Transverse colon (tissue), 4 donors: ENCODE data around the gene SHLD1. TPM values are rescaled to one million over a fixed set of nuclear protein-coding genes. Genes with fewer than 3 reads are reported as not detected.
"Not testable (repeated sequence)": the region's sequence is repeated elsewhere in the genome, so short reads cannot be mapped to it uniquely, and the experiment has no call there.

Source experiments
- DNase-seq: peaks from one replicate; pipeline ENCODE4 v3.0.0-alpha.2; 2019
- H3K27ac ChIP-seq, 4 donors: fragments of 200-600 bp; sonication (generic); 2 replicates each; pipeline ENCODE4 v1.5.1; 2016 to 2018; ENCODE audit warnings: inconsistent platforms in 4 of 4
- H3K27me3 ChIP-seq: fragments of 200-600 bp; sonication (generic); 2 replicates; pipeline ENCODE4 v1.5.1; 2017; ENCODE audit warnings: inconsistent platforms
- H3K36me3 ChIP-seq, 4 donors: fragments of 200-600 bp; sonication (generic); 2 replicates each; pipeline ENCODE4 v1.5.1; 2017 to 2019; ENCODE audit warnings: inconsistent platforms in 4 of 4
- H3K4me1 ChIP-seq, 4 donors: fragments of 200-600 bp; sonication (generic); 2 replicates each; pipeline ENCODE4 v1.5.1; 2017 to 2020; ENCODE audit warnings: inconsistent platforms in 4 of 4
- H3K4me3 ChIP-seq, 4 donors: fragments of 200-600 bp; sonication (generic); 1 replicate in 1 of 4; 2 replicates in 3 of 4; pipeline versions ENCODE4 v1.5.1 to v1.6.1; 2017 to 2019; ENCODE audit warnings: inconsistent platforms in 4 of 4
- H3K9me3 ChIP-seq, 2 donors: fragments of 200-600 bp; sonication (generic); 2 replicates each; pipeline ENCODE4 v1.5.1; 2017 to 2019; ENCODE audit warnings: inconsistent platforms in 2 of 2
- EP300 ChIP-seq: sonication (generic); formaldehyde crosslinking; IDR thresholded peaks from one replicate; pipeline ENCODE4 v1.6.1; 2017; ENCODE audit warnings: antibody characterized with exemption, low read depth
- POLR2A ChIP-seq: fragments of 450-650 bp; IDR thresholded peaks from one replicate; pipeline ENCODE4 v1.6.1; 2016; ENCODE audit warnings: antibody characterized with exemption, mild to moderate bottlenecking, moderate library complexity
- POLR2AphosphoS5 ChIP-seq, 3 donors: sonication (generic); formaldehyde crosslinking; IDR thresholded peaks; one replicate each; pipeline ENCODE4 v1.6.1; 2016; ENCODE audit warnings: antibody characterized with exemption in 3 of 3
- WGBS, 2 donors: methylation state at CpG; one replicate each; pipeline ENCODE4 v1.1.5; 2018; ENCODE audit warnings: low coverage in 1 of 2; 5-methylcytosine and 5-hydroxymethylcytosine counted together
- in situ Hi-C, 4 donors: fragments of 200-750 bp; cut with MboI; loops; one replicate each; pipeline versions ENCODE4 v1.15.0 to v1.15.1; 2017; ENCODE audit warnings: low sequenced_read_pairs in 3 of 4, low pct_ligation_motif_present in 1 of 4, low pct_unique_long_range_greater_than_20kb in 1 of 4
- intact Hi-C: fragments of 100-400 bp; cut with DNase I; formaldehyde crosslinking; loops from one replicate; pipeline ENCODE4 v1.15.1; 2023; ENCODE audit warnings: low total_unique reads
- total RNA-seq, 4 donors: library from RNA; depleted of rRNA; stranded (reverse); fragments of >200 nt; gene quantifications; one replicate each; pipeline ENCODE4 v1.1.0, GENCODE V29; 2016
- TF ChIP-seq, protein P1 (sequence below), 5 experiments: fragments of 200-600 bp in 3 of 5; fragments of 450-650 bp in 2 of 5; sonication (generic) in 3 of 5; IDR thresholded peaks; 1 replicate in 2 of 5; 2 replicates in 3 of 5; pipeline ENCODE4 v1.5.1; 2016 to 2017; ENCODE audit warnings: antibody characterized with exemption in 5 of 5, inconsistent platforms in 3 of 5, mild to moderate bottlenecking in 2 of 5, moderate library complexity in 1 of 5

The SHLD1 gene
- total RNA-seq, 4 donors from 2014 or later: 3.0 to 43.8 (median 6.8) TPM; not detected in 1

DNA sequence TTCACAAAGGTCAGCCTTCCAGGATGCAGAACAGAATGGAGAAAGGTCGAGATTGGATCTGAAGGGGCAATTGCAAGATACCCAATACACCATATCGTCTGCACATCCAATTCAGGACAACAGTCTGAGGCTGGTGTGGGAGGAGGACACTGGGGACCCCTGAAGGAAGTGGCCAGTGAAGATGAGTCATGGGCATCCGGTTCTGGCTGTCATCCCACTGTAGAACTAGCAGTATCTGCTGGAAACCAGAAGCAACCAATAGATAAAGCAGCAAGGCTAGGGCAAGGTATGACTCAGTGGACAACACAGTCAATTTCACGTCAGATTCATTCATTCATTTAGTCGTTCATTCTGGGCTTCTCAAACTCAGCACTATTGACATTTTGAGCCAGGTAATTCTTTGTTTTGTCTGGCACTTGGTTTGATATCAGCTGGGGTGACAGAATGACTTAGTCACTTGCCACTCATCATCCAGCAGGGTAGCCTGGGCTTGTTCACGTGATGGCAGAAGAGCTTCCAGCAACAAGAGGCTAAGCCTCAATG lies 30.3 kb upstream of the SHLD1 start:
- no peaks in the 10 kb centered on the region for H3K27me3 ChIP-seq
- H3K9me3 ChIP-seq: peaks cover 0 to 6% of the 10 kb centered on the region in 2 donors
- H3K27ac ChIP-seq: no peak overlapping the region
- TF ChIP-seq POLR2AphosphoS5 (IDR thresholded peaks at IDR 0.05): no peak
- TF ChIP-seq EP300: no peak
- no peak for TF ChIP-seq POLR2A
- TF ChIP-seq, protein P1, sequence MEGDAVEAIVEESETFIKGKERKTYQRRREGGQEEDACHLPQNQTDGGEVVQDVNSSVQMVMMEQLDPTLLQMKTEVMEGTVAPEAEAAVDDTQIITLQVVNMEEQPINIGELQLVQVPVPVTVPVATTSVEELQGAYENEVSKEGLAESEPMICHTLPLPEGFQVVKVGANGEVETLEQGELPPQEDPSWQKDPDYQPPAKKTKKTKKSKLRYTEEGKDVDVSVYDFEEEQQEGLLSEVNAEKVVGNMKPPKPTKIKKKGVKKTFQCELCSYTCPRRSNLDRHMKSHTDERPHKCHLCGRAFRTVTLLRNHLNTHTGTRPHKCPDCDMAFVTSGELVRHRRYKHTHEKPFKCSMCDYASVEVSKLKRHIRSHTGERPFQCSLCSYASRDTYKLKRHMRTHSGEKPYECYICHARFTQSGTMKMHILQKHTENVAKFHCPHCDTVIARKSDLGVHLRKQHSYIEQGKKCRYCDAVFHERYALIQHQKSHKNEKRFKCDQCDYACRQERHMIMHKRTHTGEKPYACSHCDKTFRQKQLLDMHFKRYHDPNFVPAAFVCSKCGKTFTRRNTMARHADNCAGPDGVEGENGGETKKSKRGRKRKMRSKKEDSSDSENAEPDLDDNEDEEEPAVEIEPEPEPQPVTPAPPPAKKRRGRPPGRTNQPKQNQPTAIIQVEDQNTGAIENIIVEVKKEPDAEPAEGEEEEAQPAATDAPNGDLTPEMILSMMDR (IDR thresholded peaks at IDR 0.05): no peak
- intact Hi-C loops (no loop called here), in situ Hi-C loops (no loop called here)
- no peaks in the 10 kb centered on the region for H3K36me3 ChIP-seq
- H3K4me1 ChIP-seq: no peaks in the 10 kb centered on the region
- WGBS, 2 donors: 67 to 69% methylated on average over 3 to 6 of the region's 6 CpGs
- no peak overlapping the region for H3K4me3 ChIP-seq
- no peak for DNase-seq

DNA sequence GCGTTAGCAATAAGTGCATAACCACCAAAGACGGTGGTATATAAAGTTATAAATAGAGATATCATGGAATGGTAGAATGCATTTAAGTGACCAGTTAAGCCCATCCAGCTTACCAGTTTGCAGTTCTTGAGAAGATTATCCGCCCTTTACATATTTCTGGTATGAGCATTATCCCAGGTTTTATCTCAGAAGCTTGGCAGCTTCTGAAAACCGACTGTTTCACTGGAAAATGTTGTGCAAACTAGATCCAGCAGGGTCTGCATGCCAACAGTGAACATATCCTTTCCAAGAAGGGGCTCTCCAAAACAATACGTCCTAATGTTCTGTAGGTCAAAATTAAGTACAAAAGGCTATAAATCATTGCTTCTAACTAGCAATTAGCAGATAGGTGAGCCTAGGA lies 29.5 kb upstream of the SHLD1 start:
- no peak for DNase-seq
- Histone ChIP-seq H3K4me3 (no peak overlapping the region), H3K27ac (no peak overlapping the region), H3K27me3 (no peaks in the 10 kb centered on the region), H3K9me3 (peaks cover 0 to under 1% of the 10 kb centered on the region in 2 donors), H3K36me3 (no peaks in the 10 kb centered on the region), H3K4me1 (no peaks in the 10 kb centered on the region)
- 81 to 87% methylated on average over 4 to 5 of the region's 5 CpGs for WGBS, 2 donors
- TF ChIP-seq POLR2AphosphoS5 (IDR thresholded peaks at IDR 0.05): no peak
- TF ChIP-seq, protein P1 (IDR thresholded peaks at IDR 0.05): no peak
- TF ChIP-seq POLR2A: no peak
- TF ChIP-seq EP300: no peak
- intact Hi-C loops (no loop called here), in situ Hi-C loops (no loop called here)

GRCh38 chr20:5721356-5721755 lies 28.8 kb upstream of the SHLD1 start:
- H3K4me1 ChIP-seq, H3K9me3 ChIP-seq, DNase-seq, H3K4me3 ChIP-seq, in situ Hi-C loops, H3K27ac ChIP-seq, H3K27me3 ChIP-seq, intact Hi-C loops, H3K36me3 ChIP-seq: not testable (repeated sequence)
- 98 to 100% methylated on average over 1 to 6 of the region's 6 CpGs for WGBS, 2 donors

DNA sequence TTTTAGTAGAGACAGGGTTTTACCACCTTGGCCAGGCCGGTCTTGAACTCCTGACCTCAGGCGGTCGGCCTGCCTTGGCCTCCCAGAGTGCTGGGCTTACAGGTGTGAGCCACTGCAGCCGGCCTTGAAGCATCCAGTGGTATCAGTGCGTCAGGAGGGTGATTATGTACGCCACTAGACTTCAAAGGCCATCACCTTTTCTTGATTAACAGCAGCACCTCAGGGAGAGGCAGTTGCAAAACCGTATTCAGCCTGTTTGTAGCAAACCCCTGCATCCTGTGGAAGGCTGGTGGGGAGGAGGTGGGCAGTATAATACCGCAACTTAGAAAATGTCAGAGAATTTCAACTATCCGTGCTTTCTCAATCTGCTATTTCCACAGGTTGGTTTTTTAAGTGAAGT lies 27.3 kb upstream of the SHLD1 start:
- WGBS, 2 donors: 87 to 94% methylated on average over 2 to 9 of the region's 9 CpGs
- Histone ChIP-seq H3K36me3 (no peaks in the 10 kb centered on the region), H3K27ac (no peak overlapping the region), H3K4me1 (no peaks in the 10 kb centered on the region), H3K27me3 (no peaks in the 10 kb centered on the region), H3K9me3 (no peaks in the 10 kb centered on the region), H3K4me3 (no peak overlapping the region)
- in situ Hi-C loops (no loop called here), intact Hi-C loops (no loop called here)
- TF ChIP-seq EP300: no peak
- no peak for TF ChIP-seq POLR2A
- TF ChIP-seq, protein P1 (IDR thresholded peaks at IDR 0.05): no peak
- no peak for DNase-seq

DNA sequence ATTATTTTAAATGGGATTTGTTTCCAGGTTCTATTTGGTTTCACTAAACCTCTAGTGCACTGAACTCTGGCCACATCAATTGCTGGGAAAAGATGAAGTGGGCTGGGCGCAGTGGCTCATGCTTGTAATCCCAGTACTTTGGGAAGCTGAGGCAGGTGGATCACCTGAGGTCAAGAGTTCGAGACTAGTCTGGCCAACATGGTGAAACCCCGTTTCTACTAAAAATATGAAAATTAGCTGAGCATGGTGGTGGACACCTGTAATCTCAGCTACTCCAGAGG lies 25.1 kb upstream of the SHLD1 start:
- H3K36me3 ChIP-seq, DNase-seq, in situ Hi-C loops, H3K9me3 ChIP-seq, H3K4me1 ChIP-seq, H3K27ac ChIP-seq, H3K27me3 ChIP-seq, H3K4me3 ChIP-seq, intact Hi-C loops: not testable (repeated sequence)
- whole genome bisulfite sequencing, 2 donors: 86% methylated on average over 3 of the region's 3 CpGs; no CpG with 5 or more reads in 1 of the 2 donors
